Measurements from ENCODE around the gene TIMP2.
"Not testable (repeated sequence)": the region's sequence is repeated elsewhere in the genome, so short reads cannot be mapped to it uniquely, and the experiment has no call there.

The TIMP2 gene

DNA sequence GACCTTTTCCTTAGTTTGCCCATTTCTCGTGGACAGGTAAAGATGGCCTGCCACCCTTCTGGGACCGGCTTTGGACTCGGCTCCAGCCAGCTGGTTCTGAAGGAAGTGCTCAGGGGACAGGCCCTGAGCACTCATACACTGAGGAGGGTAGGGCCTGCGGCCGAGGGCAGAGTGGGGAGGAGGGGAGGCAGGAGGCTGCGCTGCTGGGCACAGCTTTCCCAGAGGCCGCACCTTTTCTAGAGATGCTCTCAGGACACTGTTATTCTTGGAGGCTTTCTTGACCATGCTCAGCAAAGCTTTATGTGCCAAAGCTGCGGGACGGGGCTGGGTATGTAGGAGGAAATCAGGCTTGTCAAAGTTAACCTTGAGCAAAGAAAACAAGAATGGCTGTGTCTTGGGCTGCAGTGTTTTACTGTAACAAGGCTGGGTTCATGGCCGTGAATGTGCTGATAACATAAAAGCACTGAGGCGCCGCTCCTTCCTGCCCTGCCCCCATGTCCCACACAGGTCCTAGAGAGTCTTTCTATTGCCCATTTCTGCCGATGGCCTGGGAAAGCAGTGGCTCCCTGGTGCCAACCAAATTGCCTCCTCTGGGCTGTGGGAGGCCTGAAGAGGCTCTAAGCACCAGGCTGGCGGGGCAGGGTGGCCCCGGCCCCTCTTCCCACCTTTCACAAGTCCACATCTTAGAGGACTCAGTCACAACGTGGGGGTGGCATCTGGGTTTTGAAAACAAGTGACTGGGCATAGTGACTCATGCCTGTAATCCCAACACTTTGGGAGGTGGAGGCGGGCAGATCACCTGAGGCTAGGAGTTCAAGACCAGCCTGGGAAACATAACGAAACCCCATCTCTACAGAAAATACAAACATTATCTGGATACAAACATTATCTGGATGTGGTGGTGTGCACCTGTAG, 22.3 kb upstream of the TIMP2 start:
- no peak for DNase-seq
- H3K27ac Mint-ChIP-seq: no peak overlapping the region
- no peaks in the 10 kb centered on the region for H3K4me1 Mint-ChIP-seq
- CTCF ChIA-PET: interaction anchor here (1.1 kb wide), 1 partner anchor 82 kb away, joined by 3 read pairs; no protein-coding TSS in a partner anchor
- no peaks in the 10 kb centered on the region for H3K36me3 Mint-ChIP-seq
- H3K27me3 Mint-ChIP-seq: peaks cover 34% of the 10 kb centered on the region
- H3K4me3 Mint-ChIP-seq: no peak overlapping the region
- H3K9me3 Mint-ChIP-seq: peaks cover 21% of the 10 kb centered on the region

GRCh38 chr17:78946631-78947030, 21.4 kb upstream of the TIMP2 start:
- Mint-ChIP-seq H3K27me3 (peaks cover 27% of the 10 kb centered on the region), H3K27ac (no peak overlapping the region), H3K4me3 (no peak overlapping the region), H3K4me1 (no peaks in the 10 kb centered on the region), H3K36me3 (no peaks in the 10 kb centered on the region), H3K9me3 (peaks cover 21% of the 10 kb centered on the region)
- CTCF ChIA-PET: no interaction called here
- DNase-seq: no peak

GRCh38 chr17:78946131-78946530, 20.9 kb upstream of the TIMP2 start:
- H3K9me3 Mint-ChIP-seq: peaks cover 16% of the 10 kb centered on the region
- H3K36me3 Mint-ChIP-seq: no peaks in the 10 kb centered on the region
- H3K27ac Mint-ChIP-seq: no peak overlapping the region
- no peak overlapping the region for H3K4me3 Mint-ChIP-seq
- no peaks in the 10 kb centered on the region for H3K4me1 Mint-ChIP-seq
- CTCF ChIA-PET: no interaction called here
- DNase-seq: no peak
- H3K27me3 Mint-ChIP-seq: peaks cover 27% of the 10 kb centered on the region

- H3K9me3 Mint-ChIP-seq, DNase-seq, H3K36me3 Mint-ChIP-seq, H3K4me1 Mint-ChIP-seq, H3K27ac Mint-ChIP-seq, H3K4me3 Mint-ChIP-seq, CTCF ChIA-PET: not testable (repeated sequence)
- H3K27me3 Mint-ChIP-seq: peaks cover 31% of the 10 kb centered on the region
These were observed 20.3 kb upstream of the TIMP2 start for GRCh38 chr17:78945455-78945854.

GRCh38 chr17:78944956-78945355, 19.8 kb upstream of the TIMP2 start:
- CTCF ChIA-PET: no interaction called here
- no peaks in the 10 kb centered on the region for H3K36me3 Mint-ChIP-seq
- no peak overlapping the region for H3K27ac Mint-ChIP-seq
- H3K27me3 Mint-ChIP-seq: peaks cover 31% of the 10 kb centered on the region
- H3K4me1 Mint-ChIP-seq: no peaks in the 10 kb centered on the region
- no peak for DNase-seq
- H3K4me3 Mint-ChIP-seq: no peak overlapping the region
- peaks cover 5% of the 10 kb centered on the region for H3K9me3 Mint-ChIP-seq

- Mint-ChIP-seq H3K4me3 (no peak overlapping the region), H3K4me1 (no peaks in the 10 kb centered on the region), H3K36me3 (no peaks in the 10 kb centered on the region), H3K9me3 (no peaks in the 10 kb centered on the region), H3K27me3 (peaks cover 27% of the 10 kb centered on the region), H3K27ac (no peak overlapping the region)
- DNase-seq: no peak
- CTCF ChIA-PET: interaction anchor here (1.3 to 1.6 kb wide), 2 partner anchors 14 to 78 kb away, joined by 3 to 8 read pairs; no protein-coding TSS in a partner anchor
These were observed 18.8 kb upstream of the TIMP2 start for GRCh38 chr17:78944026-78944425.

GRCh38 chr17:78940708-78941107, 15.5 kb upstream of the TIMP2 start:
- no peak for DNase-seq
- Mint-ChIP-seq H3K4me3 (no peak overlapping the region), H3K9me3 (no peaks in the 10 kb centered on the region), H3K27me3 (peaks cover 34% of the 10 kb centered on the region), H3K4me1 (no peaks in the 10 kb centered on the region), H3K36me3 (no peaks in the 10 kb centered on the region), H3K27ac (no peak overlapping the region)
- CTCF ChIA-PET: interaction anchor here (0.6 kb wide), 1 partner anchor 96 kb away, joined by 3 read pairs; no protein-coding TSS in a partner anchor

DNA sequence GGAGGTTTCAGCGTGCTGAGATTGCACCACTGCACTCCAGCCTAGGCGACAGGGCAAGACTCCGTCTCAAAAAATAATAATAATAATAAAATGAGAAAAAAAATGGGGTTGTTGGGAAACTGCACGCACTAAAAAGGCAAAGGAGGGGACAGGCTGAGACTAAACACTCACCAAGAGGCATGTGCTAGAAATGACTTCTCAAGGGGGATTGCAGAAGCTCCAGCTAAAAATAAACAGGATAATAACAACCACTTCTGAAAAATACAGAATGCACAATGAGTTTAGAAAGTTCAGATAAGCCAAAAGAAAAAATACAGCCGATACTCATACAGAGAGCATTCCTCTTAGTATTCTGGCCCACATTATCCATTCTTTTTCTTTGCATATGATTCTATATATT, 15.1 kb upstream of the TIMP2 start:
- H3K9me3 Mint-ChIP-seq: no peaks in the 10 kb centered on the region
- H3K4me1 Mint-ChIP-seq: no peaks in the 10 kb centered on the region
- peaks cover 35% of the 10 kb centered on the region for H3K27me3 Mint-ChIP-seq
- H3K4me3 Mint-ChIP-seq: no peak overlapping the region
- DNase-seq: no peak
- CTCF ChIA-PET: interaction anchor here (0.6 kb wide), 1 partner anchor 96 kb away, joined by 3 read pairs; no protein-coding TSS in a partner anchor
- H3K36me3 Mint-ChIP-seq: no peaks in the 10 kb centered on the region
- H3K27ac Mint-ChIP-seq: no peak overlapping the region

DNA sequence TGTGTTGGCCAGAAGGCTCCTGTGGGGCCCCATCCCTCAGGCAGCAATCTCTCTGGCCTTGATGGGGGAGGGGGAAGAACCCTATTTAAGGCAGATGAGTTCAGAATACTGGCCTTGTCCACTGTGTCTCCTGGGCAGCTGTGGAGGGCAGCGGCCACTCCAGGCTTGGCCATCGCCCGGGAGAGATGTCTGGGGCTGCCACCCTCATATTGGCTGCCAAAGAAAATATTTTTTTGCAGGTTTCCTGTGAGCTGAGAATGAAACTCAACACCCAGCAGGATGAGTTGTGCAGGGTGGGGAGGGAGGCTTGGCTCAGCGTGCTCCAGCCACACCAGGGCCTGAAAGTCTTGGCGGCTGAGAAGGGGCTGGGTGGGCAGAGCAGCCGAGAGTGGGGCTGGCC, 14.4 kb upstream of the TIMP2 start:
- no peak overlapping the region for H3K27ac Mint-ChIP-seq
- CTCF ChIA-PET: no interaction called here
- H3K27me3 Mint-ChIP-seq: peaks cover 30% of the 10 kb centered on the region
- no peak for DNase-seq
- H3K9me3 Mint-ChIP-seq: no peaks in the 10 kb centered on the region
- no peak overlapping the region for H3K4me3 Mint-ChIP-seq
- no peaks in the 10 kb centered on the region for H3K4me1 Mint-ChIP-seq
- no peaks in the 10 kb centered on the region for H3K36me3 Mint-ChIP-seq

GRCh38 chr17:78937561-78937960, 12.4 kb upstream of the TIMP2 start:
- peaks cover 26% of the 10 kb centered on the region for H3K27me3 Mint-ChIP-seq
- no peaks in the 10 kb centered on the region for H3K36me3 Mint-ChIP-seq
- DNase-seq: no peak
- H3K27ac Mint-ChIP-seq: no peak overlapping the region
- no peak overlapping the region for H3K4me3 Mint-ChIP-seq
- peaks cover 5% of the 10 kb centered on the region for H3K4me1 Mint-ChIP-seq
- H3K9me3 Mint-ChIP-seq: no peaks in the 10 kb centered on the region
- CTCF ChIA-PET: interaction anchor here (1.0 kb wide), 1 partner anchor 115 kb away, joined by 3 read pairs; no protein-coding TSS in a partner anchor

DNA sequence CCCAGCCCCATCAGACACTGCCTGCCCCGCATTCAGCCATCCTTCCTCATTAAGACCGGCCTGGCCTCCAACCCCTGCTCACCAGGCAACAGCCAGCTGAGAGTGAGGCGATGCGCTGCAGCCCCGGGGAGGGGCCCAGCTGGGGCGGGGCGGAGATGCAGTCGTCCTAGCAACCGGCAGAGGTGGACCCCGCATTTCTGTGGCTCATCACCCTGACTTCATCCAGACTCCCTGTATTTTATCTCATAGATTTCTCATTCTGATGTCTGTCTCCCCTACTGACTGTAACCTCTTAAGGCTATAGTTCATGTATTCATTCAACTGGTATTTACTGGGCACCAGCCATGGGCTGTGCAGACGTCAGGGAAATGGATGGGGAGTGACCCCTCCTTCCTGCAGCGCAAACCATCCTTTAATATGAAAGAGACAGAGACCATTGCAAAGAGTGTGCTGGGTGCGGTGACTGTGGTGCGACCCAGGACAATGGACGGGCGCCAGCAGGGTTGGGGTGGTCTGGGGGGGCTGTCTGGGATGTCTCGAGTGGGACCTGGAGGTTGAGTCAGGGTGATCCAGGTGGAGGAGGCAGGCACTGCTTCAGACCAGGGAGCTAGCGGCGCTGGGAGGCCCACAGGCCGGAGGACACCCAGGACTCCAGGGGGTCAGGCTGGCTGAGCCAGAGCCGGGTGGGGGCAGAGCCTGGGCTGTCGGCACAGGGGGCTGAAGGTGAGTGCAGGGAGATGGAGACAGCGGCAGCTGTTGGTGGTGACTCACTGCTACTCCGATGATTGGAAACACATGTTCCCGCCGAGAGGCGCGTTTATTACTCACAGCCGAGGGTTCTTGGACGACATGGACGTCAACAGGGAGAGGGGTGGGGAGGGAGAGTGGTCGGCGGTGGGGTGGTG, 10.5 kb upstream of the TIMP2 start:
- H3K4me1 Mint-ChIP-seq: peaks cover 5% of the 10 kb centered on the region
- no peaks in the 10 kb centered on the region for H3K9me3 Mint-ChIP-seq
- no peaks in the 10 kb centered on the region for H3K36me3 Mint-ChIP-seq
- CTCF ChIA-PET: no interaction called here
- DNase-seq: no peak
- H3K4me3 Mint-ChIP-seq: no peak overlapping the region
- H3K27me3 Mint-ChIP-seq: peaks cover 24% of the 10 kb centered on the region
- no peak overlapping the region for H3K27ac Mint-ChIP-seq

- Mint-ChIP-seq H3K27me3 (peaks cover 27% of the 10 kb centered on the region), H3K4me3 (no peak overlapping the region), H3K4me1 (peaks cover 5% of the 10 kb centered on the region), H3K36me3 (no peaks in the 10 kb centered on the region), H3K27ac (no peak overlapping the region), H3K9me3 (no peaks in the 10 kb centered on the region)
- no peak for DNase-seq
- CTCF ChIA-PET: interaction anchor here (1.3 kb wide), 1 partner anchor 11 kb away, joined by 5 read pairs; no protein-coding TSS in a partner anchor
These were observed 9.7 kb upstream of the TIMP2 start for GRCh38 chr17:78934681-78935418.

DNA sequence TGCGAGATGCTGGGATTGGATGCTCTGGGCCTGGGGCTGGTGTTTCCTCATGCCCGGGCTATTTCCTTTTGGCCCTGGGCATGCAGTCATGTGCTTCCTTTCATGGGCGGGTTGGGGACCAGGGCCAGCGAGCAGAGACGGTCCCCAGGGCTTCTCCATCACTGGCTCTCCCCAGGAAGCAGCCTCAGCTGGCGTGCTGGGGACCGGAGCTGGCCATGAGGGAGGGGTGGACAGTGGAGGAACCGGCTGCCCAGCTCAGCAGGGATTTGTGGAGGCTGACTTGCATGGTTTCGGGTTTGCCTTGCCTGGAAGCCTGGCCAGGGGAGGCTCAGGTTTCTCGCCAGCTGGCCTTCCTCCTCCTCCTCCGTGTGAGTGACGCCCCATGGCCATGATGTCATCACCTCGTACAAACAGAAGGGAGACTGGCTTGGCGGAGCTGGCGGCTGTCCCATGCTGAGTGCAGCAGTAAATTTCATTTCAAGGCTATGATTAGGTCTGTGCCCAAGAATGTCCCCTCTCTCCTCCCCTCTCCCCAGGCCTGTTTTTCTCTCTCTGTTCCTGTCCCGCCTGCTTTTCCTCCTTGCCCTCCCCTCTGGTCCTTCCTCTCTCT, 8.9 kb upstream of the TIMP2 start:
- Mint-ChIP-seq H3K27ac (no peak overlapping the region), H3K27me3 (peaks cover 32% of the 10 kb centered on the region), H3K4me3 (no peak overlapping the region), H3K4me1 (peaks cover 5% of the 10 kb centered on the region), H3K36me3 (no peaks in the 10 kb centered on the region), H3K9me3 (no peaks in the 10 kb centered on the region)
- no peak for DNase-seq
- CTCF ChIA-PET: interaction anchor here (0.7 to 1.3 kb wide), 2 partner anchors 10 to 68 kb away, joined by 3 to 5 read pairs; no protein-coding TSS in a partner anchor

Data from activated naive CD4-positive, alpha-beta T cell treated with anti-CD3 and anti-CD28 coated beads, Interleukin-2, amount 10 ng/mL, durations not matched to agents 7 days and 5 days (primary cell).